H1 (cell line): ENCODE data around the gene WNT3A. TPM values are rescaled to one million over a fixed set of nuclear protein-coding genes. Genes with fewer than 3 reads are reported as not detected.
A peak's percentile ranks its signal among the peaks of the same experiment; 100 is the strongest.

Experiments used
- CTCF ChIA-PET: fragments of 300-600 bp; sonication (Branson Sonifier 250); formaldehyde crosslinking; loops from one replicate; lab custom pipeline; 2021; ENCODE audit not compliant: partially characterized antibody; lab: Charles Lee
- POLR2A ChIA-PET: fragments of 300-600 bp; sonication (Branson Sonifier 250); formaldehyde crosslinking; loops from one replicate; lab custom pipeline; 2021; ENCODE audit warnings: inconsistent platforms; ENCODE audit not compliant: partially characterized antibody; lab: Charles Lee
- DNase-seq, 2 experiments: peaks; one replicate each; pipeline versions ENCODE4 v3.0.0 to v3.0.0-alpha.2; 2010 to 2022; ENCODE audit warnings: low spot score in 2 of 2, low read depth in 1 of 2, mixed read lengths in 1 of 2
- FAIRE-seq: peaks from 2 replicates; lab custom pipeline; 2011; peaks lifted over from hg19 to GRCh38; lab: Jason Lieb, UNC
- H2AFZ ChIP-seq: 2 replicates; pipeline ENCODE4 v1.8.1; 2012; ENCODE audit warnings: low read length, inconsistent platforms
- H2AK5ac ChIP-seq: 2 replicates; pipeline ENCODE4 v1.6.1; 2013; ENCODE audit warnings: low read depth, low read length
- H2BK120ac ChIP-seq: replicated peaks from 2 replicates; pipeline ENCODE3; 2013; ENCODE audit warnings: low read depth, low read length, inconsistent platforms
- H2BK12ac ChIP-seq: 2 replicates; pipeline ENCODE4 v1.6.1; 2013; ENCODE audit warnings: low read depth, low read length
- H2BK15ac ChIP-seq: 2 replicates; pipeline ENCODE4 v1.6.1; 2013; ENCODE audit warnings: low read length
- H2BK20ac ChIP-seq: 2 replicates; pipeline ENCODE4 v1.6.1; 2013; ENCODE audit warnings: low read length
- H2BK5ac ChIP-seq: 2 replicates; pipeline ENCODE4 v1.6.1; 2013; ENCODE audit warnings: low read depth, low read length
- H3K14ac ChIP-seq: 2 replicates; pipeline ENCODE4 v1.6.1; 2013; ENCODE audit warnings: inconsistent platforms; ENCODE audit not compliant: insufficient read length
- H3K18ac ChIP-seq: 2 replicates; pipeline ENCODE4 v1.6.1; 2013; ENCODE audit warnings: low read length; ENCODE audit errors: extremely low read depth
- H3K23ac ChIP-seq: 2 replicates; pipeline ENCODE4 v1.6.1; 2013; ENCODE audit warnings: inconsistent platforms; ENCODE audit not compliant: insufficient read length
- H3K23me2 ChIP-seq: 2 replicates; pipeline ENCODE4 v1.6.1; 2013; ENCODE audit warnings: low read depth, low read length
- H3K27ac ChIP-seq: 2 replicates; pipeline ENCODE4 v1.6.1; 2011; ENCODE audit warnings: low read depth, low read length, inconsistent platforms
- H3K27me3 ChIP-seq, 4 experiments: replicated peaks in 1 of 4; 1 replicate in 1 of 4; 2 replicates in 3 of 4; pipeline versions ENCODE4 v1.6.1 to v1.8.1; 2011 to 2013; ENCODE audit warnings: low read length in 3 of 4, mild to moderate bottlenecking in 3 of 4, inconsistent platforms in 2 of 4, mixed read lengths in 2 of 4, moderate library complexity in 1 of 4; ENCODE audit not compliant: control insufficient read depth in 3 of 4, insufficient read depth in 3 of 4; ENCODE audit errors: extremely low read depth in 1 of 4
- H3K36me3 ChIP-seq, 4 experiments: 2 replicates each; pipeline versions ENCODE4 v1.6.1 to v1.8.1; 2011 to 2013; ENCODE audit warnings: mild to moderate bottlenecking in 4 of 4, low read length in 3 of 4, moderate library complexity in 2 of 4, control low read depth in 1 of 4, inconsistent platforms in 1 of 4; ENCODE audit not compliant: insufficient read depth in 4 of 4, control insufficient read depth in 2 of 4
- H3K4ac ChIP-seq: replicated peaks from 2 replicates; pipeline ENCODE3; 2013; ENCODE audit warnings: low read length, low read depth, mixed read lengths, inconsistent platforms; ENCODE audit not compliant: insufficient read length
- H3K4me1 ChIP-seq, 4 experiments: replicated peaks in 1 of 4; 1 replicate in 1 of 4; 2 replicates in 3 of 4; pipeline versions ENCODE4 v1.6.1 to v1.8.1; 2011 to 2013; ENCODE audit warnings: low read length in 3 of 4, inconsistent platforms in 2 of 4, mixed read lengths in 1 of 4; ENCODE audit not compliant: insufficient read depth in 4 of 4, control insufficient read depth in 3 of 4
- H3K4me2 ChIP-seq, 2 experiments: 2 replicates each; pipeline versions ENCODE4 v1.6.1 to v1.8.1; 2011 to 2013; ENCODE audit warnings: low read depth in 2 of 2, low read length in 2 of 2, control low read depth in 1 of 2, inconsistent platforms in 1 of 2, mild to moderate bottlenecking in 1 of 2; ENCODE audit not compliant: insufficient read depth in 1 of 2
- H3K4me3 ChIP-seq, 4 experiments: fragments of 200-600, 300-600 bp in 1 of 4; sonication (generic), shearing (Covaris generic), sonication (Bioruptor Twin) in 1 of 4; 2 replicates each; pipeline versions ENCODE4 v1.5.1 to v1.8.1; 2011 to 2016; ENCODE audit warnings: low read length in 4 of 4, low read depth in 3 of 4, control low read depth in 2 of 4, inconsistent platforms in 2 of 4, mild to moderate bottlenecking in 2 of 4, mixed read lengths in 1 of 4, moderate library complexity in 1 of 4; ENCODE audit not compliant: insufficient read depth in 2 of 4; ENCODE audit errors: extremely low read depth in 1 of 4
- H3K56ac ChIP-seq: replicated peaks from 2 replicates; pipeline ENCODE3; 2013; ENCODE audit warnings: low read depth, mild to moderate bottlenecking, mixed read lengths, low read length, inconsistent platforms; ENCODE audit not compliant: insufficient read length
- H3K79me1 ChIP-seq: 2 replicates; pipeline ENCODE4 v1.6.1; 2013; ENCODE audit warnings: low read depth, low read length, control low read depth
- H3K79me2 ChIP-seq, 2 experiments: 2 replicates each; pipeline versions ENCODE4 v1.6.1 to v1.8.1; 2012 to 2013; ENCODE audit warnings: low read length in 2 of 2, mild to moderate bottlenecking in 2 of 2, inconsistent platforms in 1 of 2; ENCODE audit not compliant: insufficient read depth in 2 of 2, control insufficient read depth in 1 of 2
- H3K9ac ChIP-seq, 4 experiments: replicated peaks in 1 of 4; 1 replicate in 1 of 4; 2 replicates in 3 of 4; pipeline versions ENCODE4 v1.6.1 to v1.8.1; 2011 to 2013; ENCODE audit warnings: low read depth in 3 of 4, low read length in 3 of 4, control low read depth in 2 of 4, mild to moderate bottlenecking in 2 of 4, moderate library complexity in 2 of 4, inconsistent platforms in 1 of 4; ENCODE audit errors: extremely low read depth in 1 of 4
- H3K9me3 ChIP-seq, 2 experiments: 2 replicates each; pipeline versions ENCODE4 v1.6.1 to v1.8.1; 2012 to 2013; ENCODE audit warnings: mild to moderate bottlenecking in 2 of 2, moderate library complexity in 2 of 2, control low read depth in 1 of 2, inconsistent platforms in 1 of 2, low read depth in 1 of 2, low read length in 1 of 2, mixed read lengths in 1 of 2; ENCODE audit not compliant: insufficient read depth in 2 of 2
- H4K20me1 ChIP-seq, 2 experiments: replicated peaks in 1 of 2; 2 replicates each; pipeline versions ENCODE3 to v1.8.1; 2011 to 2013; ENCODE audit warnings: inconsistent platforms in 2 of 2, low read length in 2 of 2, mild to moderate bottlenecking in 1 of 2; ENCODE audit not compliant: insufficient read depth in 2 of 2, control insufficient read depth in 1 of 2
- H4K5ac ChIP-seq: 2 replicates; pipeline ENCODE4 v1.6.1; 2013; ENCODE audit warnings: low read length, low read depth, mixed read lengths, inconsistent platforms; ENCODE audit not compliant: insufficient read length
- H4K8ac ChIP-seq: 2 replicates; pipeline ENCODE4 v1.8.0; 2013; ENCODE audit warnings: mild to moderate bottlenecking, moderate library complexity, low read length, inconsistent platforms; ENCODE audit not compliant: insufficient read depth; ENCODE audit errors: extremely low read depth
- H4K91ac ChIP-seq: replicated peaks from 2 replicates; pipeline ENCODE3; 2013; ENCODE audit warnings: low read length, mixed read lengths, inconsistent platforms; ENCODE audit not compliant: insufficient read length
- ASH2L ChIP-seq: fragments of 200-600, 300-600 bp; sonication (generic); IDR thresholded peaks from one replicate; pipeline ENCODE4 v1.7.1; 2017; ENCODE audit warnings: low read length
- CREB1 ChIP-seq: IDR thresholded peaks from 2 replicates; pipeline ENCODE4 v1.6.1; 2012; ENCODE audit warnings: inconsistent platforms
- POU5F1 ChIP-seq: IDR thresholded peaks from 2 replicates; pipeline ENCODE4 v1.6.1; 2011; ENCODE audit warnings: low read depth, mild to moderate bottlenecking, low read length, moderate library complexity
- RFX5 ChIP-seq: IDR thresholded peaks from 2 replicates; pipeline ENCODE4 v1.6.1; 2011; ENCODE audit warnings: low read depth, low read length, improper control_type of control experiment, borderline replicate concordance
- RNF2 ChIP-seq: fragments of 200-900, 300-1000 bp; sonication (generic); IDR thresholded peaks from 2 replicates; pipeline ENCODE4 v1.7.1; 2016; ENCODE audit warnings: borderline replicate concordance, low read depth, mild to moderate bottlenecking, antibody characterized with exemption, low read length; ENCODE audit not compliant: poor library complexity, severe bottlenecking; ENCODE audit errors: missing control alignments
- WGBS, 2 experiments: shearing (Covaris generic) in 1 of 2; methylation state at CpG; one replicate each; pipeline versions ENCODE4 v1.1.6 to v1.1.7; 2013 to 2015; ENCODE audit warnings: low lambda C conversion rate in 2 of 2, mixed read lengths in 2 of 2, inconsistent platforms in 1 of 2, low coverage in 1 of 2, missing lambda C conversion rate in 1 of 2; ENCODE audit not compliant: insufficient replicate concordance in 2 of 2, insufficient coverage in 1 of 2, insufficient read length in 1 of 2; ENCODE audit errors: extremely low coverage in 1 of 2, missing lambda C conversion rate in 1 of 2; 5-methylcytosine and 5-hydroxymethylcytosine counted together
- polyA plus RNA-seq, 7 experiments: library from polyadenylated mRNA; depleted of rRNA in 3 of 7; stranded (reverse) in 5 of 7; unstranded in 2 of 7; fragments of >200 nt in 5 of 7; fragments of 200-250 nt in 2 of 7; gene quantifications; 1 replicate in 5 of 7; 2 replicates in 1 of 7; 4 replicates in 1 of 7; pipeline versions ENCODE4 v1.2.1 to v1.2.3, GENCODE V29; 2011 to 2013; ENCODE audit warnings: missing spikeins in 2 of 7, mixed read lengths in 2 of 7
- total RNA-seq: library from RNA; stranded (reverse); fragmentation: NEBNext Ultra II Directional; extraction: Animal tissue kit (Norgen Biotek cat#: 25700); gene quantifications from 2 replicates; pipeline ENCODE4 v1.2.1, GENCODE V29; 2021

The WNT3A gene
- total and polyA plus RNA-seq, 2 of the 8 experiments (the other 6 are each of a cell fraction or from before 2014, with no cell fraction given) = 0.08 to 0.19 TPM

DNA sequence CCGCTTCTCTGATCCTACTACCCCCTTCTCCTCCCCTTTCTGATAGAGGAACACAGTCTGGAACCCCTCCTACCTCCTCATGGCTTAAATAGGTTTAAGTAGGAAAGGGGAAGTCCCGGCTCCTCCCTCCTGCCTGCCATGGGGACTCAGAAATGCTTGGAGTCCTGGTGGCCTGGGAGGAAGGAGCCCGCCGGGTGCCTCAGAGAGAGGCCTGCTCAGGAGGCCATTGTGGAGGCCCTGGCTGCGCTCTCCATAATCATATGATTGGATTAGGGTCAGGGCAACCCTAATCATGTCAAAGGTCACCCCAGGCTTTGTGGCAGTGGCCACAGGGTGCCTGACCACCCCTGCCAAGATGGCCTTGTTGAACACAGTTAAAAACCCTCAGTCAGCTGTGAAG, 29.0 kb downstream of the WNT3A start:
- CTCF ChIA-PET = interaction anchor here (1.1 to 4.1 kb wide), 4 partner anchors 24 to 38 kb away, joined by 3 to 22 read pairs (median 4); partner anchors contain the start of gene WNT3A

More for the DNA sequence above, 29.0 kb downstream of the WNT3A start:
- Histone ChIP-seq H2AFZ (no peak overlapping the region), H3K18ac (no peak overlapping the region; the same call in 1 of the 2 replicates), H2BK20ac (no peak overlapping the region), H2BK15ac (0 out of 2 replicates have a peak overlapping the region, but pooled peaks have one; percentile 16), H2AK5ac (no peak overlapping the region), H3K4ac (no peak overlapping the region), H2BK5ac (no peak overlapping the region), H3K36me3 (no peaks in the 10 kb centered on the region), H3K23ac (no peak overlapping the region), H3K27ac (no peak overlapping the region), H3K9me3 (no peaks in the 10 kb centered on the region), H2BK12ac (no peak overlapping the region), H4K5ac (no peak overlapping the region), H3K4me1 (peaks cover 0 to 13% (median 7%) of the 10 kb centered on the region in 4 experiments; a peak in 6 of 7 replicates), H3K27me3 (peaks cover 10 to 49% (median 40%) of the 10 kb centered on the region in 4 experiments), H4K91ac (no peak overlapping the region), H3K79me2 (no peaks in the 10 kb centered on the region), H2BK120ac (no peak overlapping the region), H3K79me1 (no peaks in the 10 kb centered on the region), H3K14ac (no peak overlapping the region), H3K4me3 (no peak overlapping the region), H3K23me2 (peaks cover 4% of the 10 kb centered on the region; the same call in 1 of the 2 replicates), H3K56ac (no peak overlapping the region), H3K4me2 (no peak overlapping the region), H4K8ac (no peak overlapping the region), H4K20me1 (peaks cover 0 to 4% of the 10 kb centered on the region in 2 experiments), H3K9ac (no peak overlapping the region)
- POLR2A ChIA-PET = no interaction called here
- no peak for TF ChIP-seq ASH2L
- no peak for TF ChIP-seq CREB1
- no peak for TF ChIP-seq POU5F1
- no peak for TF ChIP-seq RNF2
- TF ChIP-seq RFX5 = no peak
- no peak for FAIRE-seq
- whole genome bisulfite sequencing, 2 experiments = 88% methylated on average over 1 of the region's 5 CpGs; no CpG with 5 or more reads in 1 of the 2 experiments
- peak in 1 of 2 experiments; percentile 40 for DNase-seq
